ENCODE measurements around the gene TKTL1.
"Not testable (repeated sequence)": the region's sequence is repeated elsewhere in the genome, so short reads cannot be mapped to it uniquely, and the experiment has no call there.

Gene TKTL1

GRCh38 chrX:154343620-154344019 is 48.0 kb downstream of the TKTL1 start:
- not testable (repeated sequence) for DNase-seq (ENCODE audit: low read depth in 2 of 2)

DNA sequence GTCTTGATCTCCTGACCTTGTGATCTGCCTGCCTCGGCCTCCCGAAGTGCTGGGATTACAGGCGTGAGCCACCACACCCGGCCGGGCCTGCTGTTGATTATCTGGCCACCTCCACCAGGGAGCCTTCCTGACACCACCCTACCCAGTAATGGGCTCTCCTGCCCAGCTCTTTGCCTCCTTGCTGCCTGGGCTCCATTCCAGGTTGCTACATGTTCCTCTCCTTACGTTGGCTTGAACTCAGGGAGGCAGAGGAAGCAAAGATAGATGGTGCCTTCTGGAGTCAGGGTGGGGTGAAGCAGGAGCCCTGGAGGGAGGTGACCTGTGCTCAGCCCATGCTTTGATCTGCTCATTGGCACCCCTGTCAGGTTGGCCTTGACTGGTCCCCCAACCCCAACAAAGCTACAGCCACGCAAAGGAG is 52.5 kb downstream of the TKTL1 start:
- DNase-seq (ENCODE audit: low read depth in 2 of 2), result no peak

DNA sequence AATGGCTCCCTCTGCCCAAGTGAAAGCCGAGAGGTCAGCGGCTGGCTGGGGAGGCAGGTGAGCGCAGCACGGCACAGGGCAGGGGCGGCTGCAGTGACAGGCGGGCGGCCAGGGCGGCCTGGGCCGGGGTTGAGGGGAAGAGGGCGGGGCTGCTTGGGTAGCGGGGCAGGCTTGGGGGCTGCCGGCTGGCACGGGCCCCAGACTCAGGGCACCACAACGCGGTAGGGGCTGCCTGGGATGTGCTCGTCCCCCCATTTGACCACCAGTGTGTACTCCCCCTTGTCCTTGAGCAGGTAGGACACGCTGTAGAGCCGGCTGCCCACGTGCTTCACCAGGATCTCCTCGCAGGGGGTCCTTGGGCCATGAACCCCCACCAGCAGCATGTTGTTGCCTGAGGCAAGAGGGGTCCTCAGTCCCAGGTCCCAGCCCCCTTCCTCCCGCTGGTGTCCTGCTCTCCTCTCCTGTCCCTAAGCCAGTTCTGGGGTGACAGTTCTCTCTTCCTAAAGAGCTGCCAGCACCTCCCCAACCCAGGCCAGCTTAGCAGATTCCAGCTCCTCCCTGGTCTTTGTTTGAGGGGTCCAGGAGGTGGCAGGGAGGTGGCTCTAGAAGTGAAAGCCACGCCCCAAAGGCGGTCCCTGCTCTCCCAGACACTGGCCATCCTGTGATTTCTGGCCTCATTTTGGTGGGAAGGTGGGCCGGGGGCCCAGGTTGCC is 53.2 kb downstream of the TKTL1 start:
- DNase-seq (ENCODE audit: low read depth in 2 of 2), result no peak

GRCh38 chrX:154349359-154349935 is 53.9 kb downstream of the TKTL1 start:
- DNase-seq (ENCODE audit: low read depth in 2 of 2), result no peak

GRCh38 chrX:154349979-154350378 is 54.4 kb downstream of the TKTL1 start:
- DNase-seq (ENCODE audit: low read depth in 2 of 2), result no peak

GRCh38 chrX:154350429-154351182 is 55.0 kb downstream of the TKTL1 start:
- DNase-seq (ENCODE audit: low read depth in 2 of 2), result no peak

DNA sequence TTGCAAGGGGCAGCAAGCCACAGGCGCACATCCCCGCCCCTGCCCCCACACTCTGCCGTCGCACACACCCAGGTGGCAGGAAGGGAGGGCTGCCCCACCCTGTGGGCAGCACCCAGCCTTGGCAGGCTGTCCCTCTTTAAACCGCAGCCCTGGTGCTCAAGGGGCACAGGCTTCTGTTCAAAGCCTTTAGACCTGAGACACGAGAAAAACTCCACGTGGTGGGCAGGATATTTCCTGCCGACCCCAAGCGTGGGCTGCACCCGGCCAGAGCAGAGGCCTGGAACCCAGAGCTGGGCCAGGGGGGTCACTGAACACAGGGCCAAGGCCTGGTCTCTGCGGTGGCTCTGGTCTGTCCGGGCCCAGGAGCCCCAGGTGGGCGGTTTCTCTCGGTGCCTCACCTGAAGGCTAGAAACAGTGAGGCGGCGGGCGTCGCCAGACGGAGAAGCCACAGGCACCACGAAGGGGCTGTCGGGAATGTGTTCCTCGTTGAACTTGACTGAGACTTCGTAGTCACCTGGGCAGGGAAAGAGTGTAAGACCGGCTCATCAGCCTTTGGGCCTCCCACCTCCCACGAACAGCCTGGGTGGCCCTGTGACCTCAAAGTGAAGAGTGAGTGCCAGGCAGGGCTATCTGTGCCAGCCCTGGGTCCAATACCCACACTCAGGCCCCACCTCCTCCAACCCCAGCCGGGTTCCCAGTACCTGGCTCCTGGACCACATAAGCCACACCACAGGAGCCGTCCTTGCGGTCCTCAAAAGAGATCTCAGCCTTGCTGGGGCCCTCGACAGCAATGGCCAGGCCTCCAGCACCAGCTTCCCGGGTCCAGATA is 55.8 kb downstream of the TKTL1 start:
- DNase-seq (ENCODE audit: low read depth in 2 of 2), result no peak

GRCh38 chrX:154352012-154352401 is 56.4 kb downstream of the TKTL1 start:
- DNase-seq (ENCODE audit: low read depth in 2 of 2), result no peak

- DNase-seq (ENCODE audit: low read depth in 2 of 2), result no peak
These were observed 56.9 kb downstream of the TKTL1 start for GRCh38 chrX:154352466-154352865.

GRCh38 chrX:154353172-154353843 is 57.7 kb downstream of the TKTL1 start:
- no peak for DNase-seq (ENCODE audit: low read depth in 2 of 2)

GRCh38 chrX:154354013-154354412 is 58.4 kb downstream of the TKTL1 start:
- no peak for DNase-seq (ENCODE audit: low read depth in 2 of 2)

DNA sequence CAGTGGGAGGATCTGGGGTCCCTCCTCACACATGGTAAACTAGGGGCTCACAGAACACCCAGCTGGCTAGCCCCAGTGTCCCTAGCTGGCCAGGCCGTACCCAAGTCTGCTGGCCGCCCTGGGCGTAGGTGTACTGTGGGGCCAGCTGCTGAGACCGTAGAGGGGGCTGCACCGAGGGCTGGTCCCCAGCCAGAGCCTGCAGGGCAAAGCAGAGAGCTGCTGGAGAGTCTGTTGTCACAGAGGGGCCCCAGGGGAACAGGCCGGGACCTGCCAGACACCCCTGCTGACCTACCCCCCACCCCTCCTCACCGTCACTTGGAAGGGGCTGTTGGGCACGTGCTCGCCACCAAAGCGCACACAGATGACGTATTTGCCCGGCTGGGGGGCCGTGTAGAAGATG is 58.9 kb downstream of the TKTL1 start:
- no peak for DNase-seq (ENCODE audit: low read depth in 2 of 2)

GRCh38 chrX:154355094-154355775 is 59.6 kb downstream of the TKTL1 start:
- DNase-seq (ENCODE audit: low read depth in 2 of 2), result no peak

- DNase-seq (ENCODE audit: low read depth in 2 of 2), result no peak
These were observed 60.2 kb downstream of the TKTL1 start for GRCh38 chrX:154355776-154356140.

- DNase-seq (ENCODE audit: low read depth in 2 of 2), result no peak
These were observed 61.0 kb downstream of the TKTL1 start for GRCh38 chrX:154356596-154356995.

GRCh38 chrX:154357205-154357604 is 61.6 kb downstream of the TKTL1 start:
- no peak for DNase-seq (ENCODE audit: low read depth in 2 of 2)

DNA sequence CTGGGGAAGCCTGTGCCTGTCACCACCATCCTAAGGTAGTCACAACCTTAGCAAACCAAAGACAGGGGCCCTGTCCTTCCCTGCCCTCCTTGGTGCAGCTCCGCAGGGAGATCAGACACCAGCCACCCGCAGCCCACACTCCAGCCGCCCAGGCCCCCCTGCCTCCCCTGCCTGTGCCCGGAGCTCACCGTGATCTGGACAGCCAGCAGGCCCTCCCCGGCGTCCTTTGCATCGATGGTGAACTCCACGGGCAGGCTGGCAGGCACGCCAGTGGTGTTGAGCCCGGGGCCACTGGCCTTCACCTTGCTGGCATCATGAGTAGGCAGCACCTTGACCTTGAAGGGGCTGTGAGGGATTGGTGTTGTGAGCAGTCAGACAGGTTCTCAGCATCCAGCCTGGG is 62.4 kb downstream of the TKTL1 start:
- DNase-seq (ENCODE audit: low read depth in 2 of 2), result no peak

GRCh38 chrX:154358829-154359228 is 63.2 kb downstream of the TKTL1 start:
- DNase-seq (ENCODE audit: low read depth in 2 of 2), result no peak

DNA sequence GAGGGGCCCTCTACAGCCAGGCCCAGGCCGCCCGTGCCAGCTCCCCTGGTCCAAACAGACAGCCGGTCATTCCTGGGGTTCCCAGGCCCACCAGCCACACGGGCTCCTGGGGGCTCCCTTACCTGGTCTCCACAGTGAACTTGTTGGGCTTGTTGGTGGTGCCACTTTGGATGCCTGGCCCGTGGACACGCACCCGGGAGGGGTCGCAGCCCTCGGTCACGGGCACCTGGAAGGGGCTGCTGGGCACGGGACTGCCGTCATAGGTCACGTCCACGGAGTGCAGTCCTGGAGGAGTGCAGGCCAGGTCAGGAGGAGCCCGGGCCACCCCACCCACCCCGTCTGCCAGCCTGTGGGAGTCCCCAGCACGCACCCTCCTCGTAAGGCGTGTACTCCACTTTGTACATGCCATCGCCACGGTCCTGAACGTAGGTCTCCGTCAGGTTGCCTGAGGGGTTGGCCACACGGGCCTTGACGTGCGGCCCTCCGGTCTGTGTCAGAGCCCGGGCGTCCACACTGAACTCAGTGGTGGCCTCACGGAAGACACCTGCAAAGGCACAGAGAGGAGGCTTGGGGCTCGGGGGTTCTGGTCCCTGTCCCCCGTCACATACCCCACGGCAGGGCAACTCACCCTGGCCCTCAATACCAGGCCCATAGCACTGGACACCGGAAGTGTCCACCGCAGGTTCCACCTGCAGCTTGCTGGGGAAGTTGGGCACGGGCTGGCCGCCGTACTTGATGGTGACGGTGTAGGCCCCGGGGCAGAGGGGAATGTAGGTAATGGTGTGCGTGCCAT is 64.0 kb downstream of the TKTL1 start:
- no peak for DNase-seq (ENCODE audit: low read depth in 2 of 2)

DNA sequence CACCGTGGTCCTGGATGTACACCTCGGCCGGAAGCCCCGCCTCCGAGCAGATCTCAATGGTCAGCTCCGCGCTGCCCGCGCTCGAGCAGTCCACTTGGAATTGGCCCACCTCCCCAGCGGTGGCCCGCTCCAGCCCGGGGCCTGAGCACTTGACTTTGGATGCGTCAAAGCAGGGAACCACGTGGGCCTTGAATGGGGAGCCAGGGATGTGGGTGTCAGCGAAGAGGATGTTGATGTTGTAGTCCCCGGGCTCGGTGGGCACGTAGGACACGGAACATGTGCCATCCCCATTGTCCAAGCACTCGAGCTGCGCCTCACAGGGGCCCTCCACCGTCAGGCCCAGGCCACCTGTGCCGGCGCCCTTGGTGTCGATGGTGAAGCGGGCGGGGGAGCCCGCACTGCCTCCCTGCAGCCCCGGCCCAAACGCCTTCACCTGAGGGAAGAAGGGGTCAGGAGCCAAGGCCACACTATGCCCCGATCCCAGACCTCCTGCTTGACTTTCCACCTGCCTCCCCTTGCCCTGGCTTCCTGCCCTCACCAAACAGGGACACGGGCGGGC is 64.6 kb downstream of the TKTL1 start:
- DNase-seq (ENCODE audit: low read depth in 2 of 2), result no peak

Data from stimulated activated CD8-positive, alpha-beta memory T cell treated with anti-CD3 and anti-CD28 coated beads, Interleukin-7, amount 100 ng/mL, for 4 hours (primary cell).